ENCODE measurements around the gene NDRG4.

NDRG4 gene, protein sequence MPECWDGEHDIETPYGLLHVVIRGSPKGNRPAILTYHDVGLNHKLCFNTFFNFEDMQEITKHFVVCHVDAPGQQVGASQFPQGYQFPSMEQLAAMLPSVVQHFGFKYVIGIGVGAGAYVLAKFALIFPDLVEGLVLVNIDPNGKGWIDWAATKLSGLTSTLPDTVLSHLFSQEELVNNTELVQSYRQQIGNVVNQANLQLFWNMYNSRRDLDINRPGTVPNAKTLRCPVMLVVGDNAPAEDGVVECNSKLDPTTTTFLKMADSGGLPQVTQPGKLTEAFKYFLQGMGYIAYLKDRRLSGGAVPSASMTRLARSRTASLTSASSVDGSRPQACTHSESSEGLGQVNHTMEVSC

DNA sequence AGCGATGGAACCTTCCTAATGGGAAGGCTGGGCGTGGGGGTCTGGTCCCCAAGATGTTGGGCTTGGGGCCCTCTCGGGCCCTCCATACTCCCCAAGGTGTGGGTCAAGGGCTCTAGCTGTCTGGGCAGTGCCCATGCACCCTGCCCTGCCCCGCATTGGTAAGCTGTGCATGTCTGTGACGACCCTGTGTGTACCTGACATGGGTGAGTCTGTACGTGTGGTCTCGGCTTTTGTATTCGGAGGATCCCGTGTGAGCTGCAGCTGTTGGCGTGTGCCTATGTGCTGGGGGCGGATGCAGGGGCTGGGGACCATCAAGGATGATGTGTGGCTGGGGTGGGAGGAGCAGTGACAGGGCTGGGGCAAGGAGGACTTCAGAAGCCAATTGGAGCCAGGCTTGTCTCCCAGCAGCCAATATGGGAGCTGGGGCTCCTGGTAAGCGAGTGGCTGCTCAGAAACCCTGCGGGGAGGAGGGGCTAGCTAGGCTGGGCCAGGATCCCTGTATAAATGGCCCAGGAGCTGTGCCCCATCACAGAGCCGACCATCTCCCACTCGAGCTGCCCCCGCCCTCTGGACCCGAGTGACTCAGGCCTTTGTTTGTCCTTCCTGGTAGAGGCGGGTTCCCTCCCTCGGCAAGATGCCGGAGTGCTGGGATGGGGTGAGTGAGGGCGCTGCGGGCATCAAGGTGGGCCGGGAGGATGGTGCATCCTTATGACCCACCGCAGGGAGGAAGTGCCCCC lies at the start of gene NDRG4:
NDRG4 (plus strand) TSS at position 529 of the 737 bp plus-strand sequence; CDS start at position 635, 106 bp downstream.
- peak; percentile 79 for DNase-seq

DNA sequence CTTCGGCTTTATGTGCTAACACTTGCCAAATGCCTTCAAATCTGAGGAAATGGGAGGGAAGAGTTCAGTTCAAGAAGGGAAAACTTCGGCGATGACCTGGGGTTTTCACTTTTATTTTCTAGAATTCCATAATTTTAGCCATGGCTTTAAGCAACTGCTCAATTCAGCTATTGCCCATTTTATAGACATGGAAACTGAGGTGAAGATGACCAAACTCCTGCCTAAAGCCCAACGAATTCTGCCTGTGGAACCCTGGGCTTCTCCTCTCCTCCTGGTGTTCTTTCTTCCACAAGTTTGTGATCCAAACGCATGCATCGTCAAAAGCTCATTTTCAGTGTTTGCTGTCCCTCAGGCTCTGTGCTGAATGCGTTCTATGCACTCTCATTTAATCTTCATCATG lies 49.4 kb upstream of the NDRG4 start:
- DNase-seq: no peak

DNA sequence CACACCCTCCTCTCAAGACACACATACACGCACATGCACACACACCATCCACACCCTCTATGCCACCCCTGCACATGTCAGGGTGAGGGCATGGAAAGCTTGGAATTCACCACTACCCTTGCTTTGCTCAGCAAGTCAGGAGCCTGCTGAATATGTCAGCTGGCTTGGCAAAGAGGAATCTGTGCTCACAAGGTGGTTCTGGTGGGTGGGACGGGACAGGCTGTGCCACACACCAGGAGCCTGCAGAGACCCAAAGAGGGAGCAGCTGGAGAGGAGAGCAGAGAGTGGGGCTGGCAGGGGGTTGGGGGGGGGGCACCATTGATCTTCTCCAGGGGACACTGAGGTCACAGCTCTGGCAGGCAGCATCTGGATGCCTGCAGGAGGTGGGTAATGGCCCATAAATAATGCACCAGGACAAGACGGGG lies 48.7 kb upstream of the NDRG4 start:
- no peak for DNase-seq

GRCh38 chr16:58451945-58452401 lies 48.0 kb upstream of the NDRG4 start:
- DNase-seq: no peak

DNA sequence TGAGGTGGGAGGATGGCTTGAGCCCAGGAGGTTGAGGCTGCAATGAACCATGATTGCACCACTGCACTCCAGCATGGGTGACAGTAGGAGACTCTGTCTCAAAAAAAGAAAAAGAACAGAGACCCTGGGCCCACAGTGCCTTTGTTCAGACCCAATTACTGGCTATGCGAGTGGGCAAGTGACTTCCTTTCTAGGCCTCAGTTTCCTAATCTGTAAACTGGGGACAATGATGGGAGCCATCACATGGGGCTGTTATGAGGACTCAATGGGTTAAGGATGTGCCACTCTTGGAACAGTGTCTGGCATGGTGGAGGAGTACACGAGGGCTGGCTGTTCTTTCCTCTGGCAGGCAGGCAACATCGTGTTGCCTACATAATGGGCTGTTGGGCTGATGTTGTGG lies 47.3 kb upstream of the NDRG4 start:
- DNase-seq: no peak

DNA sequence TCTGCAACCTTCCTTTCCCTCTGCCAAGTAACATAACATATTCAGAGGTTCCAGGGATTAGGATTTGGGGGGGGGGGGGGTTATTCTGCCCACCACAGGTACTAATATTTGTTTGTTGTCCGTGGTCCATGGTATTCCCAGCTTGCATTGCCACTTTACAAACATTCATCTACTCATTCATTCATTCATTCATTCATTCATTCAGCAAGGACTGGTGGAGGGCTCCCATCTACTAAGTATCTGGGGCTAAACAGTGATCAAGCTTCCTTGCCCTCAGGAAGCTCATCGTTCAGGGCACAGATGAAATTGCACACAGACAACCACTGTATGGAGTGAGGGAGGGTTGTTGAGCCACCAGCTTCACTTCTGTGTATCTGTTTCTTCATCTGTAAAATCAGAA lies 45.8 kb upstream of the NDRG4 start:
- no peak for DNase-seq

DNA sequence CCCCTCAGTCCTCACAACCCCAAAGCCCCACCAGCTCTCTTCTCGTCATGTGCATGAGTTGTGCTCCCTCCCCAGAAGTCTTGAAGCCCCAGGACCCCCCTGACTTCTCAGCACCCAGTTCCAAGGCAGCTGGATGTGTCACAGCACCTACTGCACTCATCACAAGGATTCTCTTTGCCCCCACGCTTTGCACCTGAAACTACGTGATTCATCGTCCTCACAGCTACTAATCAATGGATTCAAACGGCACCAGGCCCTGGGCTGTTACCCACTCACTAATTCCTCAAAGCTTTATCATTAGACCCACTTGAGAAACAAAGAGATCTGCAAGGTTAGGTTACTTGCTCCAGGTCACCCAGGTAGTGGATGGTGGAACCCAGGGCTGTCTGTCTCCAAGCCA lies 45.1 kb upstream of the NDRG4 start:
- no peak for DNase-seq

GRCh38 chr16:58455750-58456149 lies 44.2 kb upstream of the NDRG4 start:
- no peak for DNase-seq

DNA sequence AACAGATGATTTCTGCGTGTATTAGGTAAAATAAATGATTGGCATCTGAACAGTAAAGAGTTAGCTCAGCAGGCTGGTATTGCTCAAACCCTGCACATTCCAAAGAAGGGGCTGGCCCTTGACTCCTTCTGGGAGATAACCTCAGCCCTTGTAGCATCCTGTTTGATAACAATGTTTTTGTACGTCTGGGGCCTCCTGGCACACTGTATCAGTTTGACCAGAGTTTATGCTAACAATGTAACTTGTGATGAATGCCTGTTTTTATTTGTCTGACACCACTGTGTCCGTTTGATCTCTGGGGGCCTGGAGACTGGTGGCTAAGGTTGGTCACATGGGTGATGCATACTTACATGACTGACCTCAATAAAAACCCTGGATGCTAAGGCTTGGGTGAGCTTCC lies 43.8 kb upstream of the NDRG4 start:
- DNase-seq: no peak

- no peak for DNase-seq
Observed at GRCh38 chr16:58458606-58459343, 41.2 kb upstream of the NDRG4 start.

- no peak for DNase-seq
Observed at GRCh38 chr16:58459344-58460218, 40.4 kb upstream of the NDRG4 start.

- DNase-seq: no peak
Observed at GRCh38 chr16:58460219-58460610, 39.7 kb upstream of the NDRG4 start.

DNA sequence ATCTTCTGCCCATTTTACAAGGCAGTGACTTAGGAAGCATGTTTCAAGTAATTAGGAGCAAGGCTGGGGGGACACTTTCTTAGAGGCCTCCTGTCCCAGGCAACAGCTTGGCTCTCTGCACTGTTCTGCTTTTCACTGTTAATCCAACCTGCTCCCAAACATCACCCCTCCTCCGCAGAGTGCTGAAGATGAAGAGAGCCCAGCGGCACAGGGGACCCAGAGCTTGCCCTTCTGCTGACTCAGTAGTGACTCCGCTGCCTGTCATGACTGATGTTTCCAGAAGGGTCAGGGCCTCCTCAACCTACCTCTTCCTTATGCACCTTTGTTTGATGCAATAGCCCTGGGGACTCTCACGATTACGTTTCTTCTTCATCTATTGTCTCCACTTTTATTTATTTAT lies 38.9 kb upstream of the NDRG4 start:
- no peak for DNase-seq

DNA sequence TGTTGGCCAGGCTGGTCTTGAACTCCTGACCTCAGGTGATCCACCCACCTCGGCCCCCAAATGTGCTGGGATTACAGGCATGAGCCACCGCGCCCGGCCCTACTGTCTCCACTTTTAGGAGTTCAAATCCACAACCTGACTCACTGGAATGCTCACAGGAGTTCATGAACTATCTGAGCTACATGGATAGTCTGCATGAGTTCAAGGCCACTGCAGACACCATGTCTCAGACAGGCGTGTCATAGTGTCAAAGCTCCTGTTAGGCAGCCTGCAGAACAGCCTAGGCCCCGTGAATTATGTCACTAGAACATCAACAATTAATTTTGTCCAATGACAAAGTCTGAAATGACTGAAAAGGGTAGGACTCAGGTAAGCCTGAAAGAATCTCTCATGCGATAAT lies 38.3 kb upstream of the NDRG4 start:
- DNase-seq: no peak

- no peak for DNase-seq
Observed at GRCh38 chr16:58462089-58462488, 37.9 kb upstream of the NDRG4 start.

DNA sequence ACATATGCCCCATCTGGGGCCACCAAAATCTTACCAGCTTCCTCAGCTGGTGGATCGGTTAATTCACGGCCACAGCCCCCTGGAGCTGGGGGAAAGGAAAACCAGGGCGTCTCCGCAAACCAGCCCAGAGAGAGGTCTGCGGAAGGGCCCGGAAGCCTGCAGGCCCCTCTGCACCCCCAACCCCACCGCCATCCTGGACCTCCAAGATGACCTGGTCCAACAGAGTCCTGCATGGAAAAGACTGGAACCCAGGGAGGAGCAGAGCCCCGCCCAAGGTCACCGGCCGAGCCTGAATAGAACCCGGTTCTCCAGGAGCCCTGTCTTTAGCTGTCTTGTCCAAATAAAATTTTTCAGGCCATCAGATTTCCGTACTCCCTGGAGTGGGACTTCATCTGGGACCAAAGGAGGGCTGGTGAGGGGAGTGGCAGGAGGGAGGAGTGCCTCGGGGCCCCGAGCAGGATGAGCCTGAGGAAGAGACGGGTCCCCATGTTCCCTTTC lies 37.4 kb upstream of the NDRG4 start:
- DNase-seq: no peak

DNA sequence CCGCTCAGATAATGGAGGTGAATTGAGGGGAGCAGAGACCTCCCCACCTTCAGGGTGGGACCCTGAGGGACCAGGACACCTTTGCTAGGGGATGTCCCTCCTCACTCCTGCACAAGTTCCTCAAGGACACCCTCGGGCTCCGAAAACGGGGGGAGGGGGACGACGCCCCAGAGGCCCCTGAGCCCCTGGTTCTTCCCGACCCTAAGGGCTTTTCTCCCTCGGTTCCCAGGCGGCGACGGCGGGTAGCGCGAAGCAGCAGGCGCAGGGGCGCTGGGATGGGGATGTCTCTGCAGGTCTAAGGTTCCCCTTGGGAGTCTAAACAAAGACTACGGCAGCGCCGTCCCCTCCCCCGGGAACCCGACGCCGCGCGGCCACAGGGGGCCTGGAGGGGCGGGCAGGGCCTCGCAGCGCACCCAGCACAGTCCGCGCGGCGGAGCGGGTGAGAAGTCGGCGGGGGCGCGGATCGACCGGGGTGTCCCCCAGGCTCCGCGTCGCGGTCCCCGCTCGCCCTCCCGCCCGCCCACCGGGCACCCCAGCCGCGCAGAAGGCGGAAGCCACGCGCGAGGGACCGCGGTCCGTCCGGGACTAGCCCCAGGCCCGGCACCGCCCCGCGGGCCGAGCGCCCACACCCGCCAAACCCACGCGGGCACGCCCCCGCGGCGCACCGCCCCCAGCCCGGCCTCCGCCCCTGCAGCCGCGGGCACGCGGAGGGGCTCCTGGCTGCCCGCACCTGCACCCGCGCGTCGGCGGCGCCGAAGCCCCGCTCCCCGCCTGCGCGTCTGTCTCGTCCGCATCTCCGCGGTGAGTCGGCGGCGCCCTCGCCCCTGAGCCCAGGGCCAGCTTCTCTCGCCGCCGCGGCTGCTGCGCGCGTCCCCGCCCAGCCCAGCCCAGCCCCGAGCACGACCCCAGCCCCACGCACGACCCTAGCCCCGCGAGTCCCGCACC lies 36.7 kb upstream of the NDRG4 start:
- DNase-seq: no peak

DNA sequence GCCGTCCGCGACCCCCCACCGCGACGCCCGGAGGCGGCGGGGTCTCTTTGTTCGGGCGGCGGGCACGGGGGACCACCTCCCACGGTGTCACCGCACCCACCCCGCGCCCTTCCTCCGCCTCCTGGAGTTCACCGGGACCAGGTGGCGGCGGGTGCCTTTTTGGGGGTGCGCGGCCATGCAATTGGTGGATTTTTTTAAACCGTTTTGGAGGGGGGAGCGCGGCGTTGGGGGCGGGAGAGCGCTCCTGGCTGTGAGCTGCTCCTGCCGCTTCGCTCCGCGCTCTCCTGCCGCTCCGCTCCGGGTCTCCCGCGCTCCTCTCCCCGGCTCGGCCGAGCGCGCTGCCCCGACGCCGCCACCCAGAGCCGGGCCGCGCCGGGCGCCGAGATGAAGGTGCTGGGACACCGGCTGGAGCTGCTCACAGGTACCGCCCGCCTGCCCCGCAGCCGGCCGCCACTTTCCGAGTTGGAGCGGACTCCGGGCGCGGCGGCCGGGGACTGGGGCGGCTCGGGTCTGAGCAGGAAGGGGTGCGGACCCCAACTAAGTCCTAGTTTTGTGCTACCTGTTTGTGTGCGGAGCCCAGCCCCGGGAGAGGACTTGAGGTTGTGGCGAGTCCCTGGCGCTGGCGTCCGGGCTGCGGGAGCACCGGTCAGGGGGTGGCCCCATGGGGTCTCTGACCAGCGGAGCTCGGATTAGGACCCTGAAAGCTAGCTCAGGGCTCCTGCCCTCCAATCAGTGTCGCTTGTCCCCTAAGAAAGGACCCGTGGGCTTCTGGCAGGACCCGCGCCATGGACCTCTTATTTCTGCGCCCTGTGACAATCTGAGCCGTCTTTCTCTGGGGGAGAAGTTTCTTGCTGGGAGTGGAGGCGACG lies 35.7 kb upstream of the NDRG4 start:
- no peak for DNase-seq

GRCh38 chr16:58464916-58465731 lies 34.8 kb upstream of the NDRG4 start:
- no peak for DNase-seq
